Measurements from ENCODE around the gene MAP2K6. TPM values are rescaled to one million over a fixed set of nuclear protein-coding genes. Genes with fewer than 3 reads are reported as not detected.

The MAP2K6 gene
- total and polyA plus RNA-seq, 4 donors: 2.2 to 14.4 (median 7.6) TPM

DNA sequence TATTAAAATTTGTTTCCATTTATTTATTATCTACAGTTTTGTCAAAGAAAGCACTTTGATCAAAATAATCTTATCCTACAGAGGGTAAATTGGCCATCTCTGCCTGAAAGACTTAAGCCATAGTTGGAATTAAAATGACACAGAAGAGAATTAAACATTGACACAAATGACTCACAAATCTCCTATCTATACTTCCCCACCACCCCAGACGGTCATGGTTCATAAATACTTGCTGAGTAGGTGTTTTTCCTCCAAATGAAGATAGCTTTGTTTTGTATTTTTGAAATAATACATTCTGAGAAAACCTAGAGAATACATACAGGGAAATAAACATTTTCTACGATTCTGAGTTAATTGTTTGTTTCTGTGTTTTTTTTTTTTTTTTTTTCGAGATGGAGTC lies 142.8 kb downstream of the MAP2K6 start:
- H3K27ac ChIP-seq (ENCODE audit: low read depth in 1 of 2, low read length in 1 of 2): no peak overlapping the region
- 75 to 90% methylated on average over 3 of the region's 3 CpGs for WGBS, 2 donors
- H3K9ac ChIP-seq (ENCODE audit: insufficient read depth in 1 of 2, low read length in 2 of 2): no peak overlapping the region
- H3K9me3 ChIP-seq (ENCODE audit: control insufficient read depth in 4 of 4, insufficient read depth in 3 of 4, low read length in 3 of 4): no peaks in the 10 kb centered on the region
- TF ChIP-seq, protein P1, sequence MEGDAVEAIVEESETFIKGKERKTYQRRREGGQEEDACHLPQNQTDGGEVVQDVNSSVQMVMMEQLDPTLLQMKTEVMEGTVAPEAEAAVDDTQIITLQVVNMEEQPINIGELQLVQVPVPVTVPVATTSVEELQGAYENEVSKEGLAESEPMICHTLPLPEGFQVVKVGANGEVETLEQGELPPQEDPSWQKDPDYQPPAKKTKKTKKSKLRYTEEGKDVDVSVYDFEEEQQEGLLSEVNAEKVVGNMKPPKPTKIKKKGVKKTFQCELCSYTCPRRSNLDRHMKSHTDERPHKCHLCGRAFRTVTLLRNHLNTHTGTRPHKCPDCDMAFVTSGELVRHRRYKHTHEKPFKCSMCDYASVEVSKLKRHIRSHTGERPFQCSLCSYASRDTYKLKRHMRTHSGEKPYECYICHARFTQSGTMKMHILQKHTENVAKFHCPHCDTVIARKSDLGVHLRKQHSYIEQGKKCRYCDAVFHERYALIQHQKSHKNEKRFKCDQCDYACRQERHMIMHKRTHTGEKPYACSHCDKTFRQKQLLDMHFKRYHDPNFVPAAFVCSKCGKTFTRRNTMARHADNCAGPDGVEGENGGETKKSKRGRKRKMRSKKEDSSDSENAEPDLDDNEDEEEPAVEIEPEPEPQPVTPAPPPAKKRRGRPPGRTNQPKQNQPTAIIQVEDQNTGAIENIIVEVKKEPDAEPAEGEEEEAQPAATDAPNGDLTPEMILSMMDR (IDR thresholded peaks at IDR 0.05; ENCODE audit: control extremely low read depth, extremely low read depth): no peak
- no peaks in the 10 kb centered on the region for H3K27me3 ChIP-seq (ENCODE audit: control insufficient read depth in 3 of 3, insufficient read depth in 3 of 3, low read length in 2 of 3)
- H3K4me1 ChIP-seq (ENCODE audit: control insufficient read depth in 5 of 5, insufficient read depth in 5 of 5, low read length in 5 of 5): peaks cover 0 to 5% (median 0%) of the 10 kb centered on the region in 5 donors
- no peak for ATAC-seq (ENCODE audit: insufficient read depth, low FRiP score)
- no peak for DNase-seq
- peaks cover 0 to 6% (median 0%) of the 10 kb centered on the region in 4 donors for H3K36me3 ChIP-seq (ENCODE audit: control insufficient read depth in 4 of 4, insufficient read depth in 4 of 4, low read length in 4 of 4)
- H3K4me3 ChIP-seq: no peak overlapping the region

DNA sequence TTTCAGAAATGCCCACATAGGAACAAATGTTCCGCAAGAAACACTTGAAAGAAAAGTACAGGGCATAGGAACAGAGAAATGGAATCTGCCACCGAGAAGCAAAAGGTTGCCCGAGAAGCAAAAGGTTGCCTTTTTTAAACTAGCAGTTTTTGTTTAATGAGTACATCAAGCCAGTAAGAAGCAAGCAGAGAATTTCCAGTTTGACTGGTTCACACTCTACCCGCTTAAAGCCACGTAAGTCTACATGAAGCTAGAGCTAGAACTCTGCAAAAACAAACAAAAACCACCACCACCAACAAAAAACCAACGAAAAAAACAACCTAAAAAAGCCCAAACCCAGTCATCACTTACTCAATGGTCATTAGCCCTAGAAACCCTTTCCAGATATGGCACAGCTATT lies 144.3 kb downstream of the MAP2K6 start:
- H3K27ac ChIP-seq (ENCODE audit: low read depth in 1 of 2, low read length in 1 of 2): no peak overlapping the region
- no peak overlapping the region for H3K9ac ChIP-seq (ENCODE audit: insufficient read depth in 1 of 2, low read length in 2 of 2)
- H3K9me3 ChIP-seq (ENCODE audit: control insufficient read depth in 4 of 4, insufficient read depth in 3 of 4, low read length in 3 of 4): no peaks in the 10 kb centered on the region
- no peak overlapping the region for H3K4me3 ChIP-seq
- DNase-seq: peak in 1 of 3 donors; percentile 15
- TF ChIP-seq, protein P1 (IDR thresholded peaks at IDR 0.05; ENCODE audit: control extremely low read depth, extremely low read depth): no peak
- no peaks in the 10 kb centered on the region for H3K27me3 ChIP-seq (ENCODE audit: control insufficient read depth in 3 of 3, insufficient read depth in 3 of 3, low read length in 2 of 3)
- ATAC-seq (ENCODE audit: insufficient read depth, low FRiP score): no peak
- peaks cover 0 to 5% (median 0%) of the 10 kb centered on the region in 5 donors for H3K4me1 ChIP-seq (ENCODE audit: control insufficient read depth in 5 of 5, insufficient read depth in 5 of 5, low read length in 5 of 5)
- H3K36me3 ChIP-seq (ENCODE audit: control insufficient read depth in 4 of 4, insufficient read depth in 4 of 4, low read length in 4 of 4): peaks cover 0 to 3% (median 0%) of the 10 kb centered on the region in 4 donors
- 77 to 91% methylated on average over 6 of the region's 6 CpGs for WGBS, 2 donors

DNA sequence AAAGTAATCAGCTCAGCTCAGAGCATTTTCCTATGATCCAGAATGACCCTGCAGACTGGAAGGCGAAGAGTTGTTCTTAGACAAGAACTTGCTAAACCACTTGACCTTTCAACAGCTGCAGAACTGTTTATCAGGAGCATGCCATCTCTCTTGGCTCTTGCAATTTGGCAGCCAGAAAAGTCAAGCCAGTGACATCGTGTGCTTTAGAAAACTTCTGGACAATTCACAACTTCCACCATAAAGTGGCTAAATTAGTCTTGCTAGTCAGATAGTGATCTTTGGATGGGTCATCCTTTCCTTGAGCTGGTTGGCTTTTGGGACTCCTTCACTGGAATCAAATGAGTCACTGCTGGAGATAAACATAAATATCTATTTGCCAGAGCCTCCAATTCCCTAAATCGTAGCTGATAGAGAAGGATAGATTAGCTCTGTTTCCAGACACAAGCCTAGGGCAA lies 146.5 kb downstream of the MAP2K6 start:
- DNase-seq: no peak
- WGBS, 2 donors: 50 to 69% methylated on average over 3 of the region's 3 CpGs

More for the DNA sequence above, 146.5 kb downstream of the MAP2K6 start:
- H3K4me1 ChIP-seq (ENCODE audit: control insufficient read depth in 5 of 5, insufficient read depth in 5 of 5, low read length in 5 of 5): peaks cover 0 to 5% (median 0%) of the 10 kb centered on the region in 5 donors
- H3K4me3 ChIP-seq: no peak overlapping the region
- ATAC-seq (ENCODE audit: insufficient read depth, low FRiP score): no peak
- TF ChIP-seq, protein P1 (IDR thresholded peaks at IDR 0.05; ENCODE audit: control extremely low read depth, extremely low read depth): no peak
- H3K9ac ChIP-seq (ENCODE audit: insufficient read depth in 1 of 2, low read length in 2 of 2): no peak overlapping the region
- H3K9me3 ChIP-seq (ENCODE audit: control insufficient read depth in 4 of 4, insufficient read depth in 3 of 4, low read length in 3 of 4): no peaks in the 10 kb centered on the region
- no peak overlapping the region for H3K27ac ChIP-seq (ENCODE audit: low read depth in 1 of 2, low read length in 1 of 2)
- H3K36me3 ChIP-seq (ENCODE audit: control insufficient read depth in 4 of 4, insufficient read depth in 4 of 4, low read length in 4 of 4): no peaks in the 10 kb centered on the region
- peaks cover 0 to 1% (median 0%) of the 10 kb centered on the region in 3 donors for H3K27me3 ChIP-seq (ENCODE audit: control insufficient read depth in 3 of 3, insufficient read depth in 3 of 3, low read length in 2 of 3)

All from lung (tissue), 12 donors.